Osteocyte (in vitro differentiated cells): ENCODE data around the gene GCNT2. TPM values are rescaled to one million over a fixed set of nuclear protein-coding genes. Genes with fewer than 3 reads are reported as not detected.
A peak's percentile ranks its signal among the peaks of the same experiment; 100 is the strongest.

Experiments used
- DNase-seq: peaks from one replicate; pipeline ENCODE4 v3.0.0; 2021; ENCODE audit warnings: mixed read lengths; ENCODE audit not compliant: unreplicated experiment; ENCODE audit errors: extremely low spot score
- H3K27ac Mint-ChIP-seq: one replicate; pipeline ENCODE4 v1.8.0; 2021; ENCODE audit warnings: mild to moderate bottlenecking, mixed read lengths; ENCODE audit not compliant: unreplicated experiment
- H3K27me3 Mint-ChIP-seq: one replicate; pipeline ENCODE4 v1.8.0; 2021; ENCODE audit warnings: mixed read lengths; ENCODE audit not compliant: unreplicated experiment
- H3K36me3 Mint-ChIP-seq: one replicate; pipeline ENCODE4 v1.8.0; 2021; ENCODE audit warnings: mixed read lengths; ENCODE audit not compliant: unreplicated experiment
- H3K4me1 Mint-ChIP-seq: one replicate; pipeline ENCODE4 v1.8.0; 2021; ENCODE audit warnings: mixed read lengths; ENCODE audit not compliant: unreplicated experiment
- H3K4me3 Mint-ChIP-seq: one replicate; pipeline ENCODE4 v1.8.0; 2021; ENCODE audit warnings: mild to moderate bottlenecking, moderate library complexity, mixed read lengths; ENCODE audit not compliant: unreplicated experiment
- H3K9me3 Mint-ChIP-seq: one replicate; pipeline ENCODE4 v1.8.0; 2021; ENCODE audit warnings: mixed read lengths; ENCODE audit not compliant: unreplicated experiment
- long read RNA-seq: library from polyadenylated mRNA; unstranded; transcript quantifications from one replicate; pipeline ENCODE4 v2.0.0, GENCODE V29; 2021
- total RNA-seq: library from RNA; stranded (reverse); gene quantifications from 2 replicates; pipeline ENCODE4 v1.2.1, GENCODE V29; 2021
- TF ChIP-seq, protein P1 (sequence below): fragments of 200-600 bp; sonication (generic); IDR thresholded peaks from 2 replicates; pipeline ENCODE4 v1.5.0; 2021; ENCODE audit warnings: antibody characterized with exemption, mild to moderate bottlenecking, moderate library complexity

GCNT2 gene
- 0.19 and 0.21 TPM in 2 replicates for total RNA-seq
- long read RNA-seq: 0 reads

GRCh38 chr6:10521104-10521808 lies at the start of gene GCNT2:
Gene GCNT2 (plus strand): TSS chr6:10521351. CDS start chr6:10528912, 7,561 bp downstream.
- peaks cover 21% of the 10 kb centered on the region for H3K4me1 Mint-ChIP-seq
- H3K4me3 Mint-ChIP-seq: peak within 1 kb of the TSS; percentile 35
- H3K27me3 Mint-ChIP-seq: no peaks in the 10 kb centered on the region
- no peak for DNase-seq
- H3K27ac Mint-ChIP-seq: peak within 1 kb of the TSS; percentile 80
- H3K36me3 Mint-ChIP-seq: no peaks in the 10 kb centered on the region
- TF ChIP-seq, protein P1, sequence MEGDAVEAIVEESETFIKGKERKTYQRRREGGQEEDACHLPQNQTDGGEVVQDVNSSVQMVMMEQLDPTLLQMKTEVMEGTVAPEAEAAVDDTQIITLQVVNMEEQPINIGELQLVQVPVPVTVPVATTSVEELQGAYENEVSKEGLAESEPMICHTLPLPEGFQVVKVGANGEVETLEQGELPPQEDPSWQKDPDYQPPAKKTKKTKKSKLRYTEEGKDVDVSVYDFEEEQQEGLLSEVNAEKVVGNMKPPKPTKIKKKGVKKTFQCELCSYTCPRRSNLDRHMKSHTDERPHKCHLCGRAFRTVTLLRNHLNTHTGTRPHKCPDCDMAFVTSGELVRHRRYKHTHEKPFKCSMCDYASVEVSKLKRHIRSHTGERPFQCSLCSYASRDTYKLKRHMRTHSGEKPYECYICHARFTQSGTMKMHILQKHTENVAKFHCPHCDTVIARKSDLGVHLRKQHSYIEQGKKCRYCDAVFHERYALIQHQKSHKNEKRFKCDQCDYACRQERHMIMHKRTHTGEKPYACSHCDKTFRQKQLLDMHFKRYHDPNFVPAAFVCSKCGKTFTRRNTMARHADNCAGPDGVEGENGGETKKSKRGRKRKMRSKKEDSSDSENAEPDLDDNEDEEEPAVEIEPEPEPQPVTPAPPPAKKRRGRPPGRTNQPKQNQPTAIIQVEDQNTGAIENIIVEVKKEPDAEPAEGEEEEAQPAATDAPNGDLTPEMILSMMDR: no peak
- no peaks in the 10 kb centered on the region for H3K9me3 Mint-ChIP-seq

GRCh38 chr6:10472634-10473033 lies 48.5 kb upstream of the GCNT2 start:
- DNase-seq: no peak
- TF ChIP-seq, protein P1: no peak
- Mint-ChIP-seq H3K4me1 (peaks cover 3% of the 10 kb centered on the region), H3K4me3 (no peak overlapping the region), H3K27me3 (peaks cover 10% of the 10 kb centered on the region), H3K36me3 (no peaks in the 10 kb centered on the region), H3K9me3 (no peaks in the 10 kb centered on the region), H3K27ac (no peak overlapping the region)

GRCh38 chr6:10478187-10479040 lies 42.7 kb upstream of the GCNT2 start:
- H3K9me3 Mint-ChIP-seq: no peaks in the 10 kb centered on the region
- peaks cover 15% of the 10 kb centered on the region for H3K4me1 Mint-ChIP-seq
- no peak overlapping the region for H3K4me3 Mint-ChIP-seq
- TF ChIP-seq, protein P1: peak; percentile 76
- DNase-seq: no peak
- H3K27ac Mint-ChIP-seq: no peak overlapping the region
- H3K36me3 Mint-ChIP-seq: no peaks in the 10 kb centered on the region
- H3K27me3 Mint-ChIP-seq: no peaks in the 10 kb centered on the region

GRCh38 chr6:10479939-10480700 lies 41.0 kb upstream of the GCNT2 start:
- peaks cover 15% of the 10 kb centered on the region for H3K4me1 Mint-ChIP-seq
- no peak overlapping the region for H3K27ac Mint-ChIP-seq
- DNase-seq: no peak
- H3K9me3 Mint-ChIP-seq: no peaks in the 10 kb centered on the region
- no peak overlapping the region for H3K4me3 Mint-ChIP-seq
- no peaks in the 10 kb centered on the region for H3K27me3 Mint-ChIP-seq
- no peaks in the 10 kb centered on the region for H3K36me3 Mint-ChIP-seq
- TF ChIP-seq, protein P1: no peak
